CD14-positive monocyte (primary cell): ENCODE data around the gene C10orf143. TPM values are rescaled to one million over a fixed set of nuclear protein-coding genes. Genes with fewer than 3 reads are reported as not detected.

ENCODE experiments used
- DNase-seq, 3 donors: peaks; one replicate each; pipeline ENCODE4 v3.0.0-alpha.2; 2011 to 2022
- H2AFZ ChIP-seq: 2 replicates; pipeline ENCODE4 v1.6.0; 2012; ENCODE audit warnings: mild to moderate bottlenecking, low read depth, low read length, inconsistent platforms; ENCODE audit not compliant: insufficient read depth, poor library complexity, severe bottlenecking
- H3K27ac ChIP-seq, 2 donors: 1 replicate in 1 of 2; 2 replicates in 1 of 2; pipeline ENCODE4 v1.5.1; 2012 to 2013; ENCODE audit warnings: low read length in 2 of 2, control low read depth in 1 of 2, inconsistent platforms in 1 of 2, low read depth in 1 of 2, mild to moderate bottlenecking in 1 of 2
- H3K27me3 ChIP-seq, 2 donors: one replicate each; pipeline versions ENCODE4 v1.6.0 to v1.6.1; 2011 to 2013; ENCODE audit warnings: low read length in 2 of 2; ENCODE audit not compliant: control insufficient read depth in 2 of 2, insufficient read depth in 2 of 2
- H3K36me3 ChIP-seq, 2 donors: replicated peaks in 1 of 2; 1 replicate in 1 of 2; 2 replicates in 1 of 2; pipeline versions ENCODE4 v1.5.1 to v1.6.1; 2012 to 2013; ENCODE audit warnings: low read length in 2 of 2, control low read depth in 1 of 2, inconsistent platforms in 1 of 2, mild to moderate bottlenecking in 1 of 2; ENCODE audit not compliant: insufficient read depth in 2 of 2, control insufficient read depth in 1 of 2
- H3K4me1 ChIP-seq, 2 donors: 1 replicate in 1 of 2; 2 replicates in 1 of 2; pipeline versions ENCODE4 v1.5.1 to v1.6.1; 2012 to 2013; ENCODE audit warnings: low read length in 2 of 2, control low read depth in 1 of 2, inconsistent platforms in 1 of 2, mild to moderate bottlenecking in 1 of 2, moderate library complexity in 1 of 2; ENCODE audit not compliant: insufficient read depth in 2 of 2, control insufficient read depth in 1 of 2
- H3K4me2 ChIP-seq: replicated peaks from 2 replicates; pipeline ENCODE3; 2012; ENCODE audit warnings: low read length, moderate library complexity, mild to moderate bottlenecking; ENCODE audit not compliant: poor library complexity, severe bottlenecking; ENCODE audit errors: extremely low read depth
- H3K4me3 ChIP-seq, 3 experiments: fragments of 200-600 bp in 1 of 3; sonication (generic) in 1 of 3; replicated peaks in 1 of 3; 1 replicate in 2 of 3; 2 replicates in 1 of 3; pipeline ENCODE4 v1.5.1; 2011 to 2013; ENCODE audit warnings: low read length in 3 of 3, mild to moderate bottlenecking in 3 of 3, control low read depth in 2 of 3, low read depth in 2 of 3, inconsistent platforms in 1 of 3, moderate library complexity in 1 of 3
- H3K79me2 ChIP-seq: 2 replicates; pipeline ENCODE4 v1.6.0; 2012; ENCODE audit warnings: mild to moderate bottlenecking, control low read depth, inconsistent platforms, low read length, moderate library complexity; ENCODE audit not compliant: insufficient read depth
- H3K9ac ChIP-seq: 2 replicates; pipeline ENCODE4 v1.6.0; 2017; ENCODE audit warnings: low read length, mild to moderate bottlenecking; ENCODE audit not compliant: insufficient read depth, poor library complexity, severe bottlenecking
- H3K9me3 ChIP-seq, 2 donors: replicated peaks in 1 of 2; 1 replicate in 1 of 2; 2 replicates in 1 of 2; pipeline versions ENCODE4 v1.5.1 to v1.6.1; 2012 to 2013; ENCODE audit warnings: low read length in 2 of 2, control low read depth in 1 of 2; ENCODE audit not compliant: control insufficient read depth in 1 of 2, insufficient read depth in 1 of 2
- H4K20me1 ChIP-seq: 2 replicates; pipeline ENCODE4 v1.6.0; 2012; ENCODE audit warnings: mild to moderate bottlenecking, low read length, control low read depth, moderate library complexity; ENCODE audit not compliant: insufficient read depth
- H3K27ac Mint-ChIP-seq, 7 donors: one replicate each; pipeline ENCODE4 v1.8.0; 2020; ENCODE audit warnings: mild to moderate bottlenecking in 7 of 7, mixed read lengths in 7 of 7, moderate library complexity in 6 of 7, inconsistent platforms in 2 of 7
- H3K27me3 Mint-ChIP-seq, 3 donors: one replicate each; pipeline ENCODE4 v1.8.0; 2021 to 2022; ENCODE audit warnings: low read depth in 3 of 3, mild to moderate bottlenecking in 3 of 3, mixed read lengths in 3 of 3, moderate library complexity in 3 of 3, inconsistent platforms in 1 of 3
- H3K36me3 Mint-ChIP-seq, 2 donors: one replicate each; pipeline ENCODE4 v1.8.0; 2020; ENCODE audit warnings: mixed read lengths in 2 of 2, inconsistent platforms in 1 of 2, mild to moderate bottlenecking in 1 of 2
- H3K4me1 Mint-ChIP-seq: one replicate; pipeline ENCODE4 v1.8.0; 2020; ENCODE audit warnings: mild to moderate bottlenecking, mixed read lengths
- H3K4me3 Mint-ChIP-seq, 2 donors: one replicate each; pipeline ENCODE4 v1.8.0; 2020; ENCODE audit warnings: mild to moderate bottlenecking in 2 of 2, mixed read lengths in 2 of 2, moderate library complexity in 1 of 2
- H3K9me3 Mint-ChIP-seq, 7 donors: one replicate each; pipeline ENCODE4 v1.8.0; 2020 to 2022; ENCODE audit warnings: mixed read lengths in 7 of 7, mild to moderate bottlenecking in 6 of 7, moderate library complexity in 6 of 7, inconsistent platforms in 2 of 7
- WGBS: methylation state at CpG from one replicate; pipeline ENCODE4 v1.1.5; 2013; ENCODE audit warnings: missing lambda C conversion rate; ENCODE audit not compliant: insufficient coverage; 5-methylcytosine and 5-hydroxymethylcytosine counted together
- intact Hi-C, 2 donors: fragments of 100-400 bp; cut with micrococcal nuclease; formaldehyde crosslinking; loops; one replicate each; pipeline versions ENCODE4 v1.15.0 to v1.15.1; 2023
- polyA plus RNA-seq, 3 donors: library from polyadenylated mRNA; depleted of rRNA in 1 of 3; unstranded in 2 of 3; stranded (reverse) in 1 of 3; fragments of 300-500 nt in 2 of 3; fragments of >200 nt in 1 of 3; fragmentation: Illumina TruSeq in 2 of 3; gene quantifications; 1 replicate in 2 of 3; 2 replicates in 1 of 3; pipeline ENCODE4 v1.2.3, GENCODE V29; 2012 to 2021
- TF ChIP-seq, protein P1 (sequence below): fragments of 200-600 bp; IDR thresholded peaks from one replicate; pipeline ENCODE4 v1.8.0; 2022; ENCODE audit warnings: antibody characterized with exemption, mild to moderate bottlenecking

C10orf143 gene
- polyA plus RNA-seq, 3 donors = 3.6 to 11.6 (median 8.0) TPM

GRCh38 chr10:130146042-130146441, 35.4 kb upstream of the C10orf143 start:
- whole genome bisulfite sequencing = no CpG with 5 or more reads among the region's 4 CpGs
- Histone ChIP-seq H3K79me2 (peaks cover 51% of the 10 kb centered on the region), H3K27me3 (no peaks in the 10 kb centered on the region), H4K20me1 (peaks cover 34% of the 10 kb centered on the region), H3K4me3 (no peak overlapping the region), H3K4me1 (no peaks in the 10 kb centered on the region), H3K36me3 (peaks cover 13 to 80% of the 10 kb centered on the region in 2 donors), H3K9me3 (no peaks in the 10 kb centered on the region), H3K27ac (no peak overlapping the region), H2AFZ (no peak overlapping the region), H3K9ac (no peak overlapping the region), H3K4me2 (no peak overlapping the region)
- Mint-ChIP-seq H3K4me1 (peaks cover 18% of the 10 kb centered on the region), H3K36me3 (peaks cover 50 to 70% of the 10 kb centered on the region in 2 donors), H3K27me3 (no peaks in the 10 kb centered on the region), H3K4me3 (no peak overlapping the region), H3K9me3 (peaks cover 0 to 5% (median 2%) of the 10 kb centered on the region in 7 donors), H3K27ac (peak overlapping the region in 2 of 7 donors; percentile 28 to 49)
- TF ChIP-seq, protein P1, sequence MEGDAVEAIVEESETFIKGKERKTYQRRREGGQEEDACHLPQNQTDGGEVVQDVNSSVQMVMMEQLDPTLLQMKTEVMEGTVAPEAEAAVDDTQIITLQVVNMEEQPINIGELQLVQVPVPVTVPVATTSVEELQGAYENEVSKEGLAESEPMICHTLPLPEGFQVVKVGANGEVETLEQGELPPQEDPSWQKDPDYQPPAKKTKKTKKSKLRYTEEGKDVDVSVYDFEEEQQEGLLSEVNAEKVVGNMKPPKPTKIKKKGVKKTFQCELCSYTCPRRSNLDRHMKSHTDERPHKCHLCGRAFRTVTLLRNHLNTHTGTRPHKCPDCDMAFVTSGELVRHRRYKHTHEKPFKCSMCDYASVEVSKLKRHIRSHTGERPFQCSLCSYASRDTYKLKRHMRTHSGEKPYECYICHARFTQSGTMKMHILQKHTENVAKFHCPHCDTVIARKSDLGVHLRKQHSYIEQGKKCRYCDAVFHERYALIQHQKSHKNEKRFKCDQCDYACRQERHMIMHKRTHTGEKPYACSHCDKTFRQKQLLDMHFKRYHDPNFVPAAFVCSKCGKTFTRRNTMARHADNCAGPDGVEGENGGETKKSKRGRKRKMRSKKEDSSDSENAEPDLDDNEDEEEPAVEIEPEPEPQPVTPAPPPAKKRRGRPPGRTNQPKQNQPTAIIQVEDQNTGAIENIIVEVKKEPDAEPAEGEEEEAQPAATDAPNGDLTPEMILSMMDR = no peak
- DNase-seq = no peak
- intact Hi-C loops = no loop called here

GRCh38 chr10:130141878-130142277, 31.2 kb upstream of the C10orf143 start:
- Mint-ChIP-seq H3K36me3 (peaks cover 28 to 51% of the 10 kb centered on the region in 2 donors), H3K4me3 (no peak overlapping the region), H3K4me1 (peaks cover 51% of the 10 kb centered on the region), H3K27me3 (no peaks in the 10 kb centered on the region), H3K9me3 (no peaks in the 10 kb centered on the region), H3K27ac (peak overlapping the region in 5 of 7 donors; percentile 3 to 75 (median 55))
- no peak overlapping the region for H2AFZ ChIP-seq
- H3K9ac ChIP-seq = no peak overlapping the region
- intact Hi-C loops = no loop called here
- no peaks in the 10 kb centered on the region for H3K27me3 ChIP-seq
- H3K36me3 ChIP-seq = peaks cover 4 to 40% of the 10 kb centered on the region in 2 donors
- peaks cover 79% of the 10 kb centered on the region for H3K79me2 ChIP-seq
- H3K4me3 ChIP-seq = no peak overlapping the region
- TF ChIP-seq, protein P1 = no peak
- peaks cover 11 to 30% of the 10 kb centered on the region in 2 donors for H3K4me1 ChIP-seq
- no peak for DNase-seq
- peaks cover 67% of the 10 kb centered on the region for H4K20me1 ChIP-seq
- no peaks in the 10 kb centered on the region for H3K9me3 ChIP-seq
- H3K27ac ChIP-seq = peak overlapping the region in 1 of 2 donors; percentile 34
- 0% methylated on average over 1 of the region's 2 CpGs for WGBS
- H3K4me2 ChIP-seq = no peak overlapping the region
